Nephron (organoid): ENCODE data around the gene ARFGAP1.
"Not testable (repeated sequence)": the region's sequence is repeated elsewhere in the genome, so short reads cannot be mapped to it uniquely, and the experiment has no call there.

ENCODE experiments used
- H3K27ac Mint-ChIP-seq, 3 experiments: 2 replicates each; pipeline ENCODE4 v1.8.0; 2020; ENCODE audit warnings: mixed read lengths in 3 of 3, mild to moderate bottlenecking in 2 of 3, moderate library complexity in 1 of 3
- H3K27me3 Mint-ChIP-seq: 2 replicates; pipeline ENCODE4 v1.8.0; 2021; ENCODE audit warnings: low read depth, mild to moderate bottlenecking, moderate library complexity, mixed read lengths
- H3K36me3 Mint-ChIP-seq: 2 replicates; pipeline ENCODE4 v1.8.0; 2020; ENCODE audit warnings: low read depth, mixed read lengths
- H3K4me1 Mint-ChIP-seq: 2 replicates; pipeline ENCODE4 v1.8.0; 2020; ENCODE audit warnings: mixed read lengths
- H3K4me3 Mint-ChIP-seq, 3 experiments: 2 replicates each; pipeline ENCODE4 v1.8.0; 2020; ENCODE audit warnings: mild to moderate bottlenecking in 3 of 3, mixed read lengths in 3 of 3, moderate library complexity in 2 of 3
- H3K9me3 Mint-ChIP-seq: 2 replicates; pipeline ENCODE4 v1.8.0; 2020; ENCODE audit warnings: mixed read lengths
- CTCF ChIP-seq, 3 experiments: fragments of 200-600 bp; sonication (generic); IDR thresholded peaks; one replicate each; pipeline ENCODE4 v1.5.0; 2021; ENCODE audit warnings: antibody characterized with exemption in 3 of 3; ENCODE audit not compliant: unreplicated experiment in 3 of 3

The ARFGAP1 gene

DNA sequence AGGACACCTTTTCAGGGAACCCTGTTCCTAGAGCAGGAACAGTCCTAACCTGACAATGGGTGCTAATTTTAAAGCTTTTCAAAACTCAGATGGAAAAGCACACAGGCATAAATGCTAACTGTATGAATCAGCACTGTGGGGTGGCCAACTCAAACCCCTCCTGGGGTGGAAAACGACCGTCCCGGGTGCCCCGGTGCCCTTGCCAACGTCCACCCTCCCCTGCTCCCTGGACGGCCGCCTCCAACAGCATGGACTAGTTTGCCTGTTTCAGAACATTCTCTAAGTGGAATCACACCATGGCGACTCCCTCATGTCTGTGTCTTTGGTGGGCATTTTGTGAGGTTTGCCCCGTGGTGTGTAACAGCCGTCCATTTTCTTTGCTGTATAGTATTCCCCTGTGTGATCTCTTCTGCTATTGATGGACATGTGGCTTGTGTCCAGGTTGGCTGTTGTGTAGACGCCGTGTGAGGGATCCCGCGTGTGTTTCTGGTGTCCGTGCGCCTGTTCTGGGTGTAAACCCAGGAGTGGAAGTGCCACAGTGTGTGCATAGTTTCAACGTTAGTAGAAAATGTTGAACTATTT lies 26.2 kb downstream of the ARFGAP1 start:
- Mint-ChIP-seq H3K27ac (no peak overlapping the region), H3K36me3 (no peaks in the 10 kb centered on the region), H3K4me1 (peaks cover 13% of the 10 kb centered on the region), H3K9me3 (peaks cover 11% of the 10 kb centered on the region), H3K4me3 (peak overlapping the region in 1 of 3 experiments; percentile 34), H3K27me3 (peaks cover 42% of the 10 kb centered on the region)
- no peak for TF ChIP-seq CTCF (IDR thresholded peaks at IDR 0.05; ENCODE audit: unreplicated experiment in 3 of 3)

DNA sequence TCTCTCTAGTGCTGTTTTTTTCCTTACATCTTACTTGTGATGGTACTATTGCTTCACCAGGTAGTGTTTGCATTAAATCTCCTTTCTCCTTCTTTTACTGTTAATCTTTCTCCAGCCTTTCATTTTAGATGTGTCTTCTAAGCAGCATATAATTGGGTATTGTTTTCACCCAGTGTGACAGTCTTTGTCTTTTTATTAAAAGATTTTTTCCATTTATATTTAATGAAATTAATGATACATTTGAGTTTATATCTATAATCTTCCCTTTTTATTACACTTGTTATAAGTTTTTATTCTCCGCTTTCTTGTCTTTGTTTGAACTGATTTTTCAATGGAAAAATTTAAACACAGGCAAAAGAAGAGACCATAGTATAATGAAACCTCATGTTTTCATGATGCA lies 29.1 kb downstream of the ARFGAP1 start:
- no peaks in the 10 kb centered on the region for H3K36me3 Mint-ChIP-seq
- no peak overlapping the region for H3K27ac Mint-ChIP-seq
- peaks cover 11% of the 10 kb centered on the region for H3K9me3 Mint-ChIP-seq
- no peak overlapping the region for H3K4me3 Mint-ChIP-seq
- TF ChIP-seq CTCF (IDR thresholded peaks at IDR 0.05; ENCODE audit: unreplicated experiment in 3 of 3), result no peak
- H3K4me1 Mint-ChIP-seq, result peaks cover 5% of the 10 kb centered on the region
- peaks cover 35% of the 10 kb centered on the region for H3K27me3 Mint-ChIP-seq

GRCh38 chr20:63303095-63303666 lies 30.6 kb downstream of the ARFGAP1 start:
- Mint-ChIP-seq H3K4me3 (no peak overlapping the region), H3K27me3 (peaks cover 35% of the 10 kb centered on the region), H3K27ac (no peak overlapping the region), H3K36me3 (no peaks in the 10 kb centered on the region), H3K4me1 (peaks cover 5% of the 10 kb centered on the region), H3K9me3 (peaks cover 11% of the 10 kb centered on the region)
- TF ChIP-seq CTCF (IDR thresholded peaks at IDR 0.05; ENCODE audit: unreplicated experiment in 3 of 3), result no peak

DNA sequence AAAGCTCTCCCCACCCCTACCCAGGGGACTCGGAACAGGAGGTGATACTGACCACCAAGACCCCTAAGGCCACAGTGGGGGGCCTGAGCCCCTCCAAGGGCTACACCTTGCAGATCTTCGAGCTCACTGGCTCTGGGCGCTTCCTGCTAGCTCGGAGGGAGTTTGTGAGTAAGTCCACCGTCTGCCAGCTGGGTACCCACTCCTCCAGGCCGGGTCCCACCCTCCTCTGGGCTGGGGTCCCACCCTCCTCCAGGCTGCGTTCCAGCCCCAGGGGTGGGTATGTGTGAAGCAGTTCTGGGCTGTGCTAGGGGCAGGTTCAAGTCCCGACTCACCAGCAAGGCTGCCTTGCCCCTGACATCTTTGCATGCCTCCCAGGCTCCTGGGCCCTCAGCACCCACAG lies 32.8 kb downstream of the ARFGAP1 start:
- Mint-ChIP-seq H3K36me3 (no peaks in the 10 kb centered on the region), H3K4me3 (no peak overlapping the region), H3K27me3 (peaks cover 24% of the 10 kb centered on the region), H3K4me1 (peaks cover 4% of the 10 kb centered on the region), H3K27ac (no peak overlapping the region), H3K9me3 (peaks cover 11% of the 10 kb centered on the region)
- TF ChIP-seq CTCF (IDR thresholded peaks at IDR 0.05; ENCODE audit: unreplicated experiment in 3 of 3), result no peak

- H3K27ac Mint-ChIP-seq, H3K4me1 Mint-ChIP-seq, H3K9me3 Mint-ChIP-seq, H3K4me3 Mint-ChIP-seq, H3K36me3 Mint-ChIP-seq: not testable (repeated sequence)
- H3K27me3 Mint-ChIP-seq, result peaks cover 24% of the 10 kb centered on the region
Observed at GRCh38 chr20:63305933-63306672, 33.5 kb downstream of the ARFGAP1 start.

GRCh38 chr20:63306673-63307537 lies 34.3 kb downstream of the ARFGAP1 start:
- H3K36me3 Mint-ChIP-seq, result no peaks in the 10 kb centered on the region
- TF ChIP-seq CTCF (IDR thresholded peaks at IDR 0.05; ENCODE audit: unreplicated experiment in 3 of 3), result no peak
- H3K4me1 Mint-ChIP-seq, result peaks cover 9% of the 10 kb centered on the region
- H3K27me3 Mint-ChIP-seq, result peaks cover 17% of the 10 kb centered on the region
- peaks cover 3% of the 10 kb centered on the region for H3K9me3 Mint-ChIP-seq
- H3K4me3 Mint-ChIP-seq, result no peak overlapping the region
- no peak overlapping the region for H3K27ac Mint-ChIP-seq
